Heart left ventricle (tissue), 13 donors: ENCODE measurements around the gene DVL1.

Source experiments
- CTCF ChIP-seq, 12 donors: fragments of 200-600 bp; sonication (generic) in 4 of 12; IDR thresholded peaks; one replicate each; pipeline versions ENCODE4 v1.5.0 to v1.8.0; 2018 to 2022; ENCODE audit warnings: antibody characterized with exemption in 12 of 12, mild to moderate bottlenecking in 5 of 12
- POLR2A ChIP-seq, 2 donors: fragments of 450-650 bp; IDR thresholded peaks; one replicate each; pipeline ENCODE4 v1.6.1; 2017; ENCODE audit warnings: antibody characterized with exemption in 2 of 2, mild to moderate bottlenecking in 2 of 2, moderate library complexity in 2 of 2
- donor health status: ischemic (EF 13 %, LVEDD 7.1; RV severe dilation, severe dysfunction).
- donor health status: DM: no; HTN: yes; CAD: no.
- donor health status: DM: no; HTN: no; CAD: no.
- donor health status: ischemic (EF 25% LVEDD 6.9; RV normal size, moderate dysfunction).
- donor health status: ischemic (EF 25% LVEDD 5.7; RV mildly dilated, moderate dysfunction).
- donor health status: ischemic (EF 35%, LVEDD 5.7; RV mildly dilated, moderate dysfunction).
- donor health status: nonischemic (EF 11% LVEDD 7.7; RV severe dilation, severe dysfunction).
- donor health status: DM: yes; HTN: yes; CAD: no.
- donor health status: PGD.
- donor health status: ischemic (EF 29% LVEDD 5.4; RV normal size, mild dysfunction).
- donor health status: nonischemic (EF 23%, LVEDD 6.1; RV moderate dilation, normal function).

- TF ChIP-seq CTCF (IDR thresholded peaks at IDR 0.05) (no peak), POLR2A (IDR thresholded peaks at IDR 0.05) (no peak)
These were observed 10.9 kb downstream of the DVL1 start for GRCh38 chr1:1338278-1338677.
